ENCODE measurements around the gene SEPTIN8.

Gene SEPTIN8

GRCh38 chr5:132764671-132765238, 12.3 kb downstream of the SEPTIN8 start:
- DNase-seq (ENCODE audit: low read depth in 2 of 2), result no peak

DNA sequence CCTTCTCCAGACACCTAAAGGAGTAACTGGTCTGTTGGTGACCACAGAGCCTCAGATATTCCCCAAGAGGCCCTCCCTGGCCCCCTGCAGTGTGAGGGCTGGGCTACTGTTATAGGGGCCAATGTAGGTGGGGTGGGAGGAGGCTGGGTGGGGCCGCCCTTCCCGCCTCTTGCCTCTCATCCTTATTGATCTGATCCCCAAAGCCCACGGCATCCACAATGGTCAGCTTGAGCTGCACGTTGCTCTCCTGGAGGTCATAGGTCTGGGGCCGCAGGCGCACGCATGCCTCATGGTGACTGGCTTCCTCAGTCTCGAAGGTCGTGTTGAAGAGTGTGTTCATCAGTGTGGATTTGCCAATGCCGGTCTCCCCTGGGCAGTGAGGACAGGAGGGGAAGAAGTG, 13.0 kb downstream of the SEPTIN8 start:
- DNase-seq (ENCODE audit: low read depth in 2 of 2), result no peak

- DNase-seq (ENCODE audit: low read depth in 2 of 2), result no peak
Measured at GRCh38 chr5:132763181-132764036, 13.6 kb downstream of the SEPTIN8 start.

DNA sequence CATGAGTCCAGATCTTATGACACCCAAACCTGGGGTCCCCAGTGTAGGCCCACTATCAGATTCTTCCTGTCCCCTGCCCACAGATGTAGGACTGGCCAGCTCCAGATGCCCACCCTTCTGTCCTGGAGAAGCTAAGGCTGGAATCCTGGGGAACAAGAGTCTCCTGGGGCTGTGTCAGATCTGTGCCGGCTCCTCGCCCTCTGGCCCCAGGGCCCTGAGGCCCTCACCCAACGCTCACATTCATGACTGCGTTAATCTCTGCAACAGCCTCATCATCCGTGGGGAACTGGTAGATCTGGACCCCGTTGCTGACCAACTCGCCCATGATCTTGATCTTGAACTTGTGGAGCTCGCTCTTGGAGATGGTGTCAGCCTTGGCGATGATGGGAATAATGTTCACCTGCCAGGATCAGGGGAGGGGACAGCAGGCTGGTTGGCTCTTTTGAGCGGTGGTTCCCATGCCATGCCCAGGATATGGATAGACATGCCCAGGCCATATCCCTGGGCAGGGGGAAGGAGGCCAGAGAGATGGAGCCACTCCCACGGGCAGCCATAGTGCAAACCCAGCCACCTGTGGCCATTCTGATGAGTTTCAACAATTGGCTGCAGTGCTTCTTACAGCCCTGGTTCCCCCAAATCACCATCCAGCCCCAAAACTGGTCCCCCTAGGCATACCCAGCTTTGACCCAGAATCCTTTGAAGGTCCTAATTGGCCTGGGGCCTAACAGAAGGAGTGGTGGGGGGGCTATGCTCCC, 14.6 kb downstream of the SEPTIN8 start:
- DNase-seq (ENCODE audit: low read depth in 2 of 2), result no peak

DNA sequence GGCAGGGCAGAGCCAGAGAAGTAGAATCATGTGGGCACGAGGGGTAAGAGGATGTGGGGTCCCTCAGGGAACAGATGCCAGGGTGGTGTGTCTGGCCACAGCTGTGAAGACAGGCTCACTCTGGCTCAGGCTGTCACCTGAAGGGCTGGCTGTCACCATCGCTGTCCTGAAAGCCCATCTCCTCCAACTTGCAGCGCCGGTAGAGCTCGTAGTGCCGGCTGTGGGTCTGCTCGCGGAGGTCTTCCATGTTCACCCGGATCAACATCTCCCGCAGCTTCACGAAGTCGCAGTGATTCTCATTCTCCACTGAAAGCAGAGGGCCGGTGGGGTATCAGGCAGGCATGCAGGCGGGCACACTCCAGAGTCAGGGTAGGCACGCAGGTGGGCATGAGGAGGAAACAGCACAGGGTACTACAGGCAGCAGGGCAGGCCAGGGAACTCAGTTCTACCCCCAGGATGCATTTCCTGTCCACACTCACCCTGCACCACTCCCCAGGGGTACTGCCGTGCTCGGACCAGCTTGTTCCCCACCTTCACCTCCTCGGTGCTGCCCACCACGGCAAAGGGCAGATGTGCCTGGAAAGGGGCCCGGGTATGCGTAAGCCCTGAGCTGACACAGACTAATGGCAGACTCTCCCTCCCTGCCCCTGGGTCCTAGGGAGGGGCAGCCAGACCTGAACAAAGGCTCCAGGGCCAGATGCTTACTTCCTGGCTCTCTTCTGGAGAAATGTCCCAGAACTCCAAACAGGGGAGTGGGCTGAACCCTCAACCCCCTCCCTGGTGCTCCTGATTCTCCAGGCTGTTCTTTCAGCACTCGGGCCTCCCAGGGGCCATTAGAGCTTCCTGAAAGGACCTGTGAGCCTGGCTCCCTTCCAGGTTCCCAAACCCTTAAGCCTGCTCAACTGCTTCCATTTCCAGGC, 15.5 kb downstream of the SEPTIN8 start:
- no peak for DNase-seq (ENCODE audit: low read depth in 2 of 2)

DNA sequence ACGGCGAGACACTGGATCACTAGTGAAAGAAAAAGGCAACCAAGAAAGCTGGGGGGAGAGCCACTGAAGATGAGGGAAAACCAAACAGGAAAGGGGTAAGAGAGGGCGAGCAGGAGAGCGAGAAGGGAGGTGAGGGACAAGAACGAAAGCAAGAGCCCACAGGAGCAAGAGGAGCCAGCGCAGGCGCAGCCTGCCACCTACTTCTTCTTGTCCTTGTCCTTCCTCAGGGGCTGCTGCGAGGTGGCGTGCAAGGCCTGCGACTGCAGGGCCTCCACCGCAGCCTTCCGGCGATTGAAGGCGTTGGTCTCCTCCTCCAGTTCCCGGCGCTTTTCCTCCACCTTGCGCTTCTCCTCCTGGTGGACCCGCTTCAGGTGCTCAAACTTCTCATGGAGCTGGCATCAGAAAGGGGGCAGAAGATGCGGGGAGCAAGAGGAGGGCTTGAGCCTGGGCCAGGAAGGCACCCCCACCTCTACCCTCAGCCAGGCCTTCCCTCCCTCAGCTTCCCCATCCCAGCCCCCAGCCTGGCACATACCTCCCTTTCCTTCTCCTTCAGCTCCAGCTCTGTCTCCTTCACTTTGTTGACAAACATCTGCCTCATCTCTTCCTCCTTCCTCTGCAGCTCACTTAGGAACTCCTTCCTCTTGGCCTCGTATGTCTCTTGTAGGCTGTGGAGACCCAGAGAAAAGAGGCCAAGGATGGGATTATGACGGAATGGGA, 16.3 kb downstream of the SEPTIN8 start:
- no peak for DNase-seq (ENCODE audit: low read depth in 2 of 2)

GRCh38 chr5:132760049-132760420, 17.0 kb downstream of the SEPTIN8 start:
- no peak for DNase-seq (ENCODE audit: low read depth in 2 of 2)

GRCh38 chr5:132759114-132760048, 17.7 kb downstream of the SEPTIN8 start:
- DNase-seq (ENCODE audit: low read depth in 2 of 2), result no peak

- DNase-seq (ENCODE audit: low read depth in 2 of 2), result no peak
Measured at GRCh38 chr5:132758451-132758850, 18.6 kb downstream of the SEPTIN8 start.

GRCh38 chr5:132756542-132756941, 20.5 kb downstream of the SEPTIN8 start:
- DNase-seq (ENCODE audit: low read depth in 2 of 2), result no peak

GRCh38 chr5:132754947-132755346, 22.1 kb downstream of the SEPTIN8 start:
- no peak for DNase-seq (ENCODE audit: low read depth in 2 of 2)

GRCh38 chr5:132754111-132754510, 22.9 kb downstream of the SEPTIN8 start:
- no peak for DNase-seq (ENCODE audit: low read depth in 2 of 2)

GRCh38 chr5:132753135-132753987, 23.7 kb downstream of the SEPTIN8 start:
- DNase-seq (ENCODE audit: low read depth in 2 of 2), result no peak

DNA sequence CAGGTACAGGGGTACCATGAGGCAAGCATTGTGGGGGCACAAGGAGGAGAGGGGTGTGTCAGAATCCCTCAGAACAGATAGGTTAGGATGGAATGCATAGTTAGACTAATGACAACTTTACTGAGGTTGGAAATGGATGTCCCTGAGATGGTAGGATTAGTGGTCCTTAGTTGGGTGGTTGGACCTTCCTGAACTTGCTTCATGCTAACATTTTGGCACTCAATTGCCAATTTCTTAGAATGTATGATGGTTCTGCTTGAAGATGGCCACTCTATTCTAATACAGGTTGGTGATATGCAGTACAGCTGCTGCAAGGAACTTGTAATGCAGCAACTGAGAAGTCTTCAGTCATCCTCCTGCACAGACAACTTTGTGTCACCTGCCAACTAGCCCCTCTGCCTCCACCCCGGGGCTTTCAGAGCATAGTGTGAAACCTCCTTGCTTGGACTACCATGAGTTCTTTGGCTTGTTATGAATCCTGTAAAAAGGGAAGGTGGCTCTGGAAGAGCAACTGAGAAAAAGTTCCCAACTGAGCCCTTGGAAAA, 24.4 kb downstream of the SEPTIN8 start:
- DNase-seq (ENCODE audit: low read depth in 2 of 2), result no peak

DNA sequence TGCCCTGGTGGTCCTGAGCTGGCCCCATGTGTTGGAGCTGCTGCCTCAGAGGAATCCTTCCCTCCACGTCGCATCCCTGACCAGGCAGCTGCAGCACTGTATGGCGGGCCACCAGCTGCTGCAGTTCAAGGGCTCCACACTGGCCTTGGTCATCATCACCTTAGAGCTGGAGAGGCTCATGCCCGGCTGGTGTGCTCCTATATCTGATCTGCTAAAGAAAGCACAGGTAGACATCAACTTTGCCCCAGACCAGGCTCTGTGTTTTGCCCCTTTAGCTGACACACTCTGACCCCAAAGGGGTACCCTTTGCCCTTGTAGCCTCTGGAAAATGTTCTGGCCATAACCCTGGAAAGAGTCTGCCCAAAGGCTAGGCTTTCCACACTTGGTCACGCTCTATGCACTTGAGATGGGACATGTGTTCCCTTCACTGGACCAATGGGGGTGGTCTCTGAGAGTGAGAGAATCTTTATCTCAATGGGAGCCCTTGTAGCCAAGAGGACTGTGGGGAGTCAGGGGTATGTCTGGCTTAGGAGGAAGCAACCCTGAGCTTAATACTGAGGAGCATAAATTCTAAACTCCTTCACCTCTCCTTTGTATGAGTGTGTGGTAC, 25.0 kb downstream of the SEPTIN8 start:
- DNase-seq (ENCODE audit: low read depth in 2 of 2), result no peak

- DNase-seq (ENCODE audit: low read depth in 2 of 2), result peak in 1 of 2 donors; percentile 24
Measured at GRCh38 chr5:132751444-132751843, 25.6 kb downstream of the SEPTIN8 start.

DNA sequence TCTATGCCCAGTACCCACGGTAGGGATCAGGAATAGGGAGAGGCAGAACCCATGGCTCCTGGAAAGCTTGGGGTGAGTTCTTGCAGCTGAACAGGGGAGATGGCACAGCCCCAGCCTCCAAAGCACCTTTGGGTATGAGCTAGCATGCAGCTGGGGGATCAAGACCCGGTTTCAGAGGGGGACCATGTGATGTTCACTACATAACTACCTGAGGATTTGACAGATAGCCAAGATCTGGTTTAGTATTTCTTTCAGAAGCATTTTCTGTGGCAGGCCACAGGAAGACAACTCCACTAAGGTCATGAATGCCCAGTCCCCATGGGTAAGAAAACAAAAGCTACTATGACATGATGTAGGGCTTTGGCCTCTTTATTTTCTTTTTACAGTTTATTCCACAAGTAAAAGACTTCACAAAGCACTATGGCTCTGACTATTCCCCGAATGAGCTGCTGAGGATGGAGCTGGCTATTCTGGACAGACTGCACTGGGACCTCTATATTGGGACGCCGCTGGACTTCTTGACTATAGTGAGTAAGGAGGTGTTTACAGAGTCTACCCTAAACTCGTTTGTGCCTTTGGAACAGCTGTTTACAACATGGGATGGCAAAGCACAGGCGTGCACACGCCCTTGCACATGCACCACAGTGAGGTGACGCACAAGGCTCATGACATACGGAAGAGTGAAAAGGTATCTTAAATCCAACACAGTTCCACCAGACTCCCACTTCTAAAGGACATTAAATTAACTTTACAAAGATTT, 26.4 kb downstream of the SEPTIN8 start:
- DNase-seq (ENCODE audit: low read depth in 2 of 2), result no peak

Measured in activated CD4-positive, alpha-beta T cell treated with anti-CD3 and anti-CD28 coated beads for 24 hours (primary cell).